Glomerular visceral epithelial cell (primary cell): Measurements from ENCODE around the gene ZDHHC20.
A peak's percentile ranks its signal among the peaks of the same experiment; 100 is the strongest.

Source experiments
- DNase-seq: peaks from one replicate; pipeline ENCODE4 v3.0.0-alpha.2; 2016; ENCODE audit errors: extremely low spot score

The ZDHHC20 gene

GRCh38 chr13:21458813-21459701 is at the start of gene ZDHHC20:
Gene ZDHHC20 (minus strand): TSS chr13:21459303. CDS start chr13:21459171, 132 bp downstream.
- peak; percentile 91 for DNase-seq

- DNase-seq: no peak
Observed at GRCh38 chr13:21504379-21504778, 45.3 kb upstream of the ZDHHC20 start.

- DNase-seq: peak; percentile 3
Observed at GRCh38 chr13:21501686-21502085, 42.6 kb upstream of the ZDHHC20 start.

- no peak for DNase-seq
Observed at GRCh38 chr13:21486322-21486721, 27.2 kb upstream of the ZDHHC20 start.

- DNase-seq: no peak
Observed at GRCh38 chr13:21483748-21484147, 24.6 kb upstream of the ZDHHC20 start.

- no peak for DNase-seq
Observed at GRCh38 chr13:21481359-21481758, 22.3 kb upstream of the ZDHHC20 start.

GRCh38 chr13:21478881-21479808 is 20.0 kb upstream of the ZDHHC20 start:
- peak; percentile 73 for DNase-seq

- DNase-seq: peak; percentile 76
Observed at GRCh38 chr13:21476893-21477472, 17.9 kb upstream of the ZDHHC20 start.

- DNase-seq: no peak
Observed at GRCh38 chr13:21475115-21475514, 16.0 kb upstream of the ZDHHC20 start.

- no peak for DNase-seq
Observed at GRCh38 chr13:21470785-21471184, 11.7 kb upstream of the ZDHHC20 start.

GRCh38 chr13:21466527-21466926 is 7.4 kb upstream of the ZDHHC20 start:
- DNase-seq: no peak

GRCh38 chr13:21465710-21466160 is 6.6 kb upstream of the ZDHHC20 start:
- DNase-seq: no peak

GRCh38 chr13:21463424-21463823 is 4.3 kb upstream of the ZDHHC20 start:
- DNase-seq: no peak

GRCh38 chr13:21461131-21461530 is 2.0 kb upstream of the ZDHHC20 start:
- DNase-seq: no peak

- DNase-seq: peak; percentile 29
Observed at GRCh38 chr13:21458451-21458812, 671 bp downstream of the ZDHHC20 start.

GRCh38 chr13:21453387-21454081 is 5.6 kb downstream of the ZDHHC20 start:
- DNase-seq: no peak

- DNase-seq: no peak
Observed at GRCh38 chr13:21450936-21451335, 8.2 kb downstream of the ZDHHC20 start.

GRCh38 chr13:21446656-21447055 is 12.4 kb downstream of the ZDHHC20 start:
- no peak for DNase-seq

GRCh38 chr13:21445759-21446158 is 13.3 kb downstream of the ZDHHC20 start:
- DNase-seq: no peak

- DNase-seq: no peak
Observed at GRCh38 chr13:21443171-21443570, 15.9 kb downstream of the ZDHHC20 start.

GRCh38 chr13:21436582-21436981 is 22.5 kb downstream of the ZDHHC20 start:
- no peak for DNase-seq
